Measurements from ENCODE around the gene SIGLEC1. TPM values are rescaled to one million over a fixed set of nuclear protein-coding genes. Genes with fewer than 3 reads are reported as not detected.

Gene SIGLEC1
- total RNA-seq, 2 experiments from 2014 or later, result 0.08 to 0.11 TPM

- ChIA-PET CTCF (no interaction called here), POLR2A (no interaction called here)
- intact Hi-C loops (cut with DNase I, micrococcal nuclease), result loop anchor here in 1 of 2 experiments (5.0 kb wide), 2 partner anchors 87 to 912 kb away; partner anchors contain the start of gene ADISSP
- DNase-seq (no peak), ATAC-seq (ENCODE audit: poor library complexity) (no peak)
- H3K4me3 ChIP-seq (ENCODE audit: low read length), result no peak overlapping the region
- no peaks in the 10 kb centered on the region for H3K36me3 Mint-ChIP-seq (ENCODE audit: low read depth)
- no peaks in the 10 kb centered on the region for H3K9me3 Mint-ChIP-seq
- TF ChIP-seq, protein P1, sequence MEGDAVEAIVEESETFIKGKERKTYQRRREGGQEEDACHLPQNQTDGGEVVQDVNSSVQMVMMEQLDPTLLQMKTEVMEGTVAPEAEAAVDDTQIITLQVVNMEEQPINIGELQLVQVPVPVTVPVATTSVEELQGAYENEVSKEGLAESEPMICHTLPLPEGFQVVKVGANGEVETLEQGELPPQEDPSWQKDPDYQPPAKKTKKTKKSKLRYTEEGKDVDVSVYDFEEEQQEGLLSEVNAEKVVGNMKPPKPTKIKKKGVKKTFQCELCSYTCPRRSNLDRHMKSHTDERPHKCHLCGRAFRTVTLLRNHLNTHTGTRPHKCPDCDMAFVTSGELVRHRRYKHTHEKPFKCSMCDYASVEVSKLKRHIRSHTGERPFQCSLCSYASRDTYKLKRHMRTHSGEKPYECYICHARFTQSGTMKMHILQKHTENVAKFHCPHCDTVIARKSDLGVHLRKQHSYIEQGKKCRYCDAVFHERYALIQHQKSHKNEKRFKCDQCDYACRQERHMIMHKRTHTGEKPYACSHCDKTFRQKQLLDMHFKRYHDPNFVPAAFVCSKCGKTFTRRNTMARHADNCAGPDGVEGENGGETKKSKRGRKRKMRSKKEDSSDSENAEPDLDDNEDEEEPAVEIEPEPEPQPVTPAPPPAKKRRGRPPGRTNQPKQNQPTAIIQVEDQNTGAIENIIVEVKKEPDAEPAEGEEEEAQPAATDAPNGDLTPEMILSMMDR (IDR thresholded peaks at IDR 0.05), result no peak
- no peak overlapping the region for H3K4me3 Mint-ChIP-seq
- no peak overlapping the region for H3K27ac Mint-ChIP-seq
- peaks cover 36 to 45% of the 10 kb centered on the region in 2 experiments for H3K27me3 ChIP-seq (ENCODE audit: control insufficient read depth in 1 of 2, insufficient read depth in 2 of 2, low read length in 2 of 2)
- H3K27ac ChIP-seq (ENCODE audit: low read depth in 1 of 2, low read length in 2 of 2), result no peak overlapping the region
- H3K9me3 ChIP-seq (ENCODE audit: control insufficient read depth in 1 of 2, insufficient read depth in 1 of 2, low read length in 2 of 2), result peaks cover 0 to 8% of the 10 kb centered on the region in 2 experiments
- H3K36me3 ChIP-seq (ENCODE audit: insufficient read depth, low read length), result no peaks in the 10 kb centered on the region
- peaks cover 10% of the 10 kb centered on the region for H3K4me1 ChIP-seq (ENCODE audit: insufficient read depth, low read length)
- H3K4me1 Mint-ChIP-seq (ENCODE audit: low read depth), result peaks cover 5% of the 10 kb centered on the region
- peaks cover 65% of the 10 kb centered on the region for H3K27me3 Mint-ChIP-seq
Measured at GRCh38 chr20:3679749-3680700, 32.4 kb downstream of the SIGLEC1 start.

DNA sequence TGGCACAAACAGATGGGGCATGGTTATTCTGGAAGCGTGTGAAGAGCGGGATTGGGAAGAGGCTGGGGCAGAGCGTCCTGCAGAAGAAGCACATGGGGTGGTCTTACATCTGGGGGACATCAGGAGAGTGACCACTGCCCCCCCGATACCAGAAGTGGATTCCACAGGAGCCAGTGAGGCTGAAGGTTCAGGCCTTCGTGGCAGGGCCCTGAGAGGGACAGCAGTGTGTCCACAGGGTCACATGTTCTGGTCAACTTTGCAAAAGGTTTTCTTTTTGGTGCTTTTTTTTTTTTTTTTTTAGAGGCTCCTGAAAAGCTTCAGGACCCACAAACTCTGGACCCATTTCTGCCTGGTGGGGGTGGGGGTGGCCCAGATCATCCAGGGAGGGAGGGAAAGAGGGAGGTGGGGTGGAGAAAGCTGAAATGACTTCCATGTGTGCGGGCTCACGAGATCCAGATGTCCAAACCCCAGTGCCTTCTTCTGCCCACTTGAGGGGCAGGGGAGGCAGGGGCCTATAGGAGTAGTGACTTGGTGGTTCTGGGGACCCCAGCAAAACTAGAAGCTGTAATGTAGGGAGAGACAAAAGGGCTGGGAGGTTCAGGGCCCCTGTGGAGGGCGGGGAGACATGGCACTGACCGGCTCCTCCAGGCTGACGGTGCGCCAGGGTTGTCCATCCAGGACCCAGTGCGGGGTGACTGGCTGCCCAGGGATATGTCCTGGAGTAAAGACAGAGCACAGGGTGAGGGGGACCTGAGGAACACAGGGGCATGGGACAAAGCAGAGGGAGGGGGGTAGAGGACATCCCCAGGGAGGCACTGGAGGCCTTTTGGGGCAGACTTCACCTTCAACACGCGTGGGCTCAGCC, 33.3 kb downstream of the SIGLEC1 start:
- Mint-ChIP-seq H3K9me3 (no peaks in the 10 kb centered on the region), H3K27me3 (peaks cover 67% of the 10 kb centered on the region), H3K36me3 (ENCODE audit: low read depth) (no peaks in the 10 kb centered on the region), H3K4me1 (ENCODE audit: low read depth) (peaks cover 5% of the 10 kb centered on the region), H3K27ac (no peak overlapping the region), H3K4me3 (no peak overlapping the region)
- DNase-seq (no peak), ATAC-seq (ENCODE audit: poor library complexity) (no peak)
- Histone ChIP-seq H3K4me3 (ENCODE audit: low read length) (no peak overlapping the region), H3K36me3 (ENCODE audit: insufficient read depth, low read length) (no peaks in the 10 kb centered on the region), H3K4me1 (ENCODE audit: insufficient read depth, low read length) (peaks cover 10% of the 10 kb centered on the region), H3K27ac (ENCODE audit: low read depth in 1 of 2, low read length in 2 of 2) (no peak overlapping the region), H3K27me3 (ENCODE audit: control insufficient read depth in 1 of 2, insufficient read depth in 2 of 2, low read length in 2 of 2) (peaks cover 39 to 47% of the 10 kb centered on the region in 2 experiments), H3K9me3 (ENCODE audit: control insufficient read depth in 1 of 2, insufficient read depth in 1 of 2, low read length in 2 of 2) (peaks cover 0 to 9% of the 10 kb centered on the region in 2 experiments)
- TF ChIP-seq, protein P1 (IDR thresholded peaks at IDR 0.05), result no peak
- intact Hi-C loops (cut with DNase I, micrococcal nuclease), result loop anchor here in 1 of 2 experiments (5.0 kb wide), 2 partner anchors 88 to 913 kb away; partner anchors contain the start of gene ADISSP
- CTCF ChIA-PET, result no interaction called here
- POLR2A ChIA-PET, result no interaction called here

DNA sequence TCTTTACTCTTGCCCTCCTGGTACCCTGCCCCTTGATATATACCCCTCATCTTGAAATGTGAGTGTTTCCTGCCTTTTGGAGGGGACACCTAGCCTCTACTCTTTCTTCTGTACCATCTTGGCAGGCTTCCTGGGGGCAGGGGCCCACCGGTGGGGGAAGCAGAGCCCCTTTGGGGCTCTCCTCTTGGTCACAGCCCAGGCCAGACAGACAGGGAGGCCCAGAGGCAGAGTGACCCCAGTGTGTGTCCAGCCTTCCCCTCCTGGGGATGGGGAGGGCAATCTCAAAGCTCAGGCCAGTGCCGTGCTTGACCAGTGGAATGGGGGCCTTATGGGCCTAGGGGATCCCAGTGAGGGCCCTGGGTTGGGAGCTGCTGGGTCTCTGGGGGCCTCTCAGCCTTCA, 34.2 kb downstream of the SIGLEC1 start:
- Histone ChIP-seq H3K4me3 (ENCODE audit: low read length) (no peak overlapping the region), H3K36me3 (ENCODE audit: insufficient read depth, low read length) (no peaks in the 10 kb centered on the region), H3K9me3 (ENCODE audit: control insufficient read depth in 1 of 2, insufficient read depth in 1 of 2, low read length in 2 of 2) (peaks cover 0 to 13% of the 10 kb centered on the region in 2 experiments), H3K27ac (ENCODE audit: low read depth in 1 of 2, low read length in 2 of 2) (no peak overlapping the region), H3K27me3 (ENCODE audit: control insufficient read depth in 1 of 2, insufficient read depth in 2 of 2, low read length in 2 of 2) (peaks cover 42 to 50% of the 10 kb centered on the region in 2 experiments), H3K4me1 (ENCODE audit: insufficient read depth, low read length) (peaks cover 10% of the 10 kb centered on the region)
- intact Hi-C loops (cut with DNase I, micrococcal nuclease), result loop anchor here in 1 of 2 experiments (5.0 kb wide), 2 partner anchors 89 to 914 kb away; partner anchors contain the start of gene ADISSP
- TF ChIP-seq, protein P1 (IDR thresholded peaks at IDR 0.05), result no peak
- H3K4me1 Mint-ChIP-seq (ENCODE audit: low read depth), result peaks cover 5% of the 10 kb centered on the region
- no peak overlapping the region for H3K4me3 Mint-ChIP-seq
- no peak overlapping the region for H3K27ac Mint-ChIP-seq
- H3K9me3 Mint-ChIP-seq, result no peaks in the 10 kb centered on the region
- ATAC-seq (ENCODE audit: poor library complexity) (no peak), DNase-seq (no peak)
- POLR2A ChIA-PET, result interaction anchor here (1.1 kb wide), 1 partner anchor 89 kb away, joined by 4 read pairs; the partner anchor contains the start of gene ADISSP
- H3K36me3 Mint-ChIP-seq (ENCODE audit: low read depth), result no peaks in the 10 kb centered on the region
- H3K27me3 Mint-ChIP-seq, result peaks cover 61% of the 10 kb centered on the region
- CTCF ChIA-PET, result no interaction called here
